Measurements from ENCODE around the gene CBFA2T3. TPM values are rescaled to one million over a fixed set of nuclear protein-coding genes. Genes with fewer than 3 reads are reported as not detected.

Gene CBFA2T3
- total RNA-seq, 1 donor from 2014 or later, result 2.4 TPM

DNA sequence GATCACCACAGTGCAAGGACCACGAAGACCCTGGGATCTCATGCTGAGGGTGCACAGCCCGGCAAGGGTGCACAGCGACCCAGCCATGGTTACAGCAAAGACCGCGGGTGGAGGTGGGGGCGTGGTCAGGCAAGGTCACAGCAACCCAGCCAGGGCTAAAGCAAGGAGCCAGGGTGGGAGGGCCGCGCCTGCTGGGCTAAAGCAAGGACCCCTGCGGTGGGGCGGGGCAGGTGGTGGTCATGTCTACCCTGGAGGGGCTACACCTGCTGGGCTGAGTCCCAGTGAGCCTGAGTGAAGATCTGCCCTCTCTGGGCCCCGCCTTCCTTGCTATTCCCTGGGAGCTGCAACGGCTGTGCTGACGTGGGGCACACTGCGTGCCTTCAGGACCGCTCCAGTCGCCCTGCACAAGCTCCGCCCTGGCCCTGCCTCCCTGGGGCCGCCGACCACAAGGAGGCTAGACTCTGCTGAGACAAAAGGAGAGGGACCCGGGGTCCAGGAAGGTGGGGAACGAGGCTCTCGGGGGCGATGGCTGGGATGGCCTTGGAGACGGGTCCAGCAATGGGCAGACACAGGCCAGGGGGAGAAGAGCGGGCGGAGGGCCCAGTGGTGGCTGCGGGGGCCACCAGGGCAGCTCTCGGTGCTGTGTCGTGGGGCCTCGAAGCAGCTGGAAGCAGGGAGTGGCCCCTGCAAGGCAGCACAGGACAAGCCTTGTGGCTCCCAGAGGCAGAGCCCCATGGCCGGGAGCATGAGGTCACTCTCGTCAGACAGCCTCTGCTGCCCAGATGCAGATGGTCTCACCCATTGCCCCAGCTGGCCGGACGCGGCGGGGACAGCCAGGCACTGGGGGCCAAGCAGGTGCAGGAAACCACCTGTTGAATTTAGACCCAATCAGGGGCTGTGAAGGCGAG lies 52.8 kb downstream of the CBFA2T3 start:
- Histone ChIP-seq H3K36me3 (ENCODE audit: insufficient read depth, low read length) (no peaks in the 10 kb centered on the region), H3K9me3 (ENCODE audit: insufficient read depth, low read depth, low read length) (no peaks in the 10 kb centered on the region), H3K27ac (ENCODE audit: low read depth, low read length) (no peak overlapping the region), H3K4me3 (ENCODE audit: insufficient read depth, low read depth, low read length) (no peak overlapping the region), H3K4me1 (ENCODE audit: insufficient read depth, low read length) (peaks cover 27% of the 10 kb centered on the region), H3K79me2 (ENCODE audit: insufficient read depth, low read length) (no peaks in the 10 kb centered on the region), H4K20me1 (ENCODE audit: insufficient read depth, low read length) (no peaks in the 10 kb centered on the region), H3K4me2 (ENCODE audit: low read length) (no peak overlapping the region), H2AFZ (ENCODE audit: low read depth, low read length) (no peak overlapping the region), H3K9ac (ENCODE audit: low read length) (no peak overlapping the region), H3K27me3 (ENCODE audit: insufficient read depth, low read length) (no peaks in the 10 kb centered on the region)
- H3K9me3 Mint-ChIP-seq (ENCODE audit: unreplicated experiment), result no peaks in the 10 kb centered on the region
- TF ChIP-seq CTCF (IDR thresholded peaks at IDR 0.05; ENCODE audit: insufficient read depth, low read depth, low read length), result no peak
- TF ChIP-seq EZH2 (IDR thresholded peaks at IDR 0.05; ENCODE audit: insufficient read depth, low read length), result no peak
- peaks cover 17% of the 10 kb centered on the region for H3K4me1 Mint-ChIP-seq (ENCODE audit: low read depth, unreplicated experiment)
- no peak for FAIRE-seq
- H3K27ac Mint-ChIP-seq (ENCODE audit: unreplicated experiment), result no peak overlapping the region
- peaks cover 3% of the 10 kb centered on the region for H3K27me3 Mint-ChIP-seq (ENCODE audit: low read depth, unreplicated experiment)
- no peaks in the 10 kb centered on the region for H3K36me3 Mint-ChIP-seq (ENCODE audit: low read depth, unreplicated experiment)
- no peak overlapping the region for H3K4me3 Mint-ChIP-seq (ENCODE audit: unreplicated experiment)
- no peak for DNase-seq (ENCODE audit: low read depth)

GRCh38 chr16:88923450-88923849 lies 53.6 kb downstream of the CBFA2T3 start:
- H3K4me1 ChIP-seq (ENCODE audit: insufficient read depth, low read length), result peaks cover 27% of the 10 kb centered on the region
- H3K79me2 ChIP-seq (ENCODE audit: insufficient read depth, low read length), result no peaks in the 10 kb centered on the region
- no peak overlapping the region for H3K4me2 ChIP-seq (ENCODE audit: low read length)
- no peak for TF ChIP-seq EZH2 (IDR thresholded peaks at IDR 0.05; ENCODE audit: insufficient read depth, low read length)
- TF ChIP-seq CTCF (IDR thresholded peaks at IDR 0.05; ENCODE audit: insufficient read depth, low read depth, low read length), result no peak
- H4K20me1 ChIP-seq (ENCODE audit: insufficient read depth, low read length), result no peaks in the 10 kb centered on the region
- H3K27me3 ChIP-seq (ENCODE audit: insufficient read depth, low read length), result no peaks in the 10 kb centered on the region
- H3K27ac Mint-ChIP-seq (ENCODE audit: unreplicated experiment), result no peak overlapping the region
- no peaks in the 10 kb centered on the region for H3K36me3 Mint-ChIP-seq (ENCODE audit: low read depth, unreplicated experiment)
- H3K36me3 ChIP-seq (ENCODE audit: insufficient read depth, low read length), result no peaks in the 10 kb centered on the region
- no peak for FAIRE-seq
- H3K4me1 Mint-ChIP-seq (ENCODE audit: low read depth, unreplicated experiment), result peaks cover 17% of the 10 kb centered on the region
- H3K9me3 Mint-ChIP-seq (ENCODE audit: unreplicated experiment), result no peaks in the 10 kb centered on the region
- no peak for DNase-seq (ENCODE audit: low read depth)
- H3K9me3 ChIP-seq (ENCODE audit: insufficient read depth, low read depth, low read length), result no peaks in the 10 kb centered on the region
- H3K4me3 ChIP-seq (ENCODE audit: insufficient read depth, low read depth, low read length), result no peak overlapping the region
- no peak overlapping the region for H3K9ac ChIP-seq (ENCODE audit: low read length)
- H3K27ac ChIP-seq (ENCODE audit: low read depth, low read length), result no peak overlapping the region
- no peak overlapping the region for H2AFZ ChIP-seq (ENCODE audit: low read depth, low read length)
- H3K27me3 Mint-ChIP-seq (ENCODE audit: low read depth, unreplicated experiment), result peaks cover 7% of the 10 kb centered on the region
- H3K4me3 Mint-ChIP-seq (ENCODE audit: unreplicated experiment), result no peak overlapping the region

Measured in astrocyte (in vitro differentiated cells and primary cell).